Hematopoietic multipotent progenitor cell treated with erythropoietin and hydrocortisone succinate and interleukin-3 and kit ligand, for 15 days (in vitro differentiated cells): ENCODE data around the gene TPH2.

ENCODE experiments used
- DNase-seq: peaks from one replicate; pipeline ENCODE4 v3.0.0-alpha.2; 2015; ENCODE audit warnings: low spot score

TPH2 gene

DNA sequence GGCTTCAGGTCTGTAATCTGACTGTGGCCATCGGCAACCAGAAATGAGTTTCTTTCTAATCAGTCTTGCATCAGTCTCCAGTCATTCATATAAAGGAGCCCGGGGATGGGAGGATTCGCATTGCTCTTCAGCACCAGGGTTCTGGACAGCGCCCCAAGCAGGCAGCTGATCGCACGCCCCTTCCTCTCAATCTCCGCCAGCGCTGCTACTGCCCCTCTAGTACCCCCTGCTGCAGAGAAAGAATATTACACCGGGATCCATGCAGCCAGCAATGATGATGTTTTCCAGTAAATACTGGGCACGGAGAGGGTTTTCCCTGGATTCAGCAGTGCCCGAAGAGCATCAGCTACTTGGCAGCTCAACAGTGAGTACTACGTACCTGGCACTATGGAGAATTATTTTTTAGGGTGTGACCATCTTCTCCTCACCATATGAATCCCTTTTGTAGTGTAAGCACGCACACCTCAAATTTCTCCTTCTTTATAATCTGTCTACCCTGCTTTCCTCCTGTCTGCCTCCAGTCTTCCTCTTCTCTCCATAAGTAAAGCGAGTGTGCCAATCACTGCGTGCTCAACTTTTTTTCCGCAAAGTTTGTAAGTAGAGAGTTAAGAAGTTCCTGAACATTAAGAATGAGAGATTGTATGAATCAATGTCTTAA, at the start of gene TPH2:
Gene TPH2 (plus strand): TSS at position 118 of the 658 bp plus-strand sequence. CDS start 142 bp downstream, at position 260.
- DNase-seq = peak; percentile 14

DNA sequence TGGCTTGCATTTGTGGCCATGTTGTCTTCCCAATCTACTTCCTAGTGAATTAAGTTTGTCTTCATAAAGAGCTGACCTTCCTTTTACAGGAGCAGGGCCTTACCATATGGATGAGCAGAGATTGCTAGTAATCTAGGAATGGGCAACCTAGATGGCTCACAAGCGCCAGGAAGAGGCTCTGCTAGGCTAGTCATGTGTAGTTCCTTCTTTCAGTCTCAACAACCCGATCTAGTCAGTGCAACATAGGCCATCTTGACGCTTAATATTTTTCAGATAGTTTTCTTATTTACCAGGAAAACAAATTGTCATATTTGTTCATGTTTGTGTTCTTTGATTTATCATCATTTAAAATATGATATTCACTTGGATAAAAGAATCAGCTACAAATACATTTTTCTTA, 48.2 kb upstream of the TPH2 start:
- DNase-seq = no peak

DNA sequence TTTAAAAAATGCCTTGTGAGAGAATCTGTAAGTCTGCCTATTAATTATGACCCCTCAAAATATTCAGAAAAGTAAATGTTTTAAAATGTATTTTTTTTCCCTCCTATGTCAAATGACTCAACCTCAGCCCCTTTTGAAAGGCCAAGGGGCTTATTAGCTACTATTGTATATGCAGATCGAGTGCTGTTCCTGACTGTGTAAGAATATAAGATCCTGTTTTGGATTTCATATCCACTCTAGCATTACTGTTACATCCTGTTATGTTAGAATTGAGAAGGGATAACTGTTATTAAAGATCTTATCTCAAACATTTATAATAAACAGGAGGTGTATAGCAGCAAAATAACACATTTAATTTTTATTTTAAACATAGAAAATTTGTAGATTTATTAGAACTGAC, 46.6 kb upstream of the TPH2 start:
- DNase-seq = no peak

DNA sequence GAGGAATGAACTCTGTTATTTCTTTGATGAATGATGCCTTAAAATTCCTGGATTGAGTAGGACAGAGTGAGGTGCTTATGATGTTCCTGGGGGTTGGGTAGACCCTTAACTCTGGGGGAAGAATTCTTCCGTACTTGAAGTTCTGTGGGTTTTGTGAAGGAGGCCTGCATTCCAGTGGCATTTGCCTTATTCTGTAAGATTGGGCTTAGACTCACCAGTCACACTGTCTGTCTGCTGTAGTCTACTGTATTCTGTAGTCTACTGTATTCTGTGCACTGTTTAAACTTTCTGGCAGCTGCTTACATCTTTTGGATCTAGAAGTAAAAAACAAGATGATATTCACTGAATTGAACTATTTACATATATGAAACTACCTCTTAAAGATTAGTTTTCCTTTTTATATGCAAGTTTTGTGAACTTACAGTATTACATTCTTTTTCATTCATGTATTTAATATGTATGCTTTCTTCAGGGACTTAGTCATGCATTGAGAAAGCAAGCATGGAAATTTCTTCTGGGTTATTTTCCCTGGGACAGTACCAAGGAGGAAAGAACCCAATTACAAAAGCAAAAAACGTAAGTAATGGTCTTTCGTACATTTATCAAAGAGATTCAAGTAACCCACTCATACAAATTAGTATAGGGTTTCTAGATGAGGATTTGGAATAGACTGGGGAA, 42.3 kb upstream of the TPH2 start:
- DNase-seq = no peak

DNA sequence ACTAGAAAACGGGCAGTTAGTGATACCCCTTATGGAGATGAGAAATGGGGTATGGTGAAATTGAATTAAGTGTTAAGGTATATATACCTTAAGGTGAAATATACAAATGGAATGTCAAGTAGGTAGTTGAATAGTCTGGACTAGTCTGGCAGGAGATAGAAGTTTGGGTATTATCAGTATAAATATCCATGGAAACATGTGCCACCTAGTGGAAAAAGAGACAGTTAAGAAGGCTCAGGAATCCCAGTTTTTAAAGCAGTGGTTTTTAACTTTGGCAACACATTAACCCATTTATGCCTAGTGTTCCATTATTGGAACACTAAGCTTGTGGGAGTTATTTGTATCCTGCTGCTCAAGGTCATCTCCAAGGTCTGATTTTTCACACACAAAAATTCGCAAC, 38.6 kb upstream of the TPH2 start:
- peak; percentile 12 for DNase-seq

DNA sequence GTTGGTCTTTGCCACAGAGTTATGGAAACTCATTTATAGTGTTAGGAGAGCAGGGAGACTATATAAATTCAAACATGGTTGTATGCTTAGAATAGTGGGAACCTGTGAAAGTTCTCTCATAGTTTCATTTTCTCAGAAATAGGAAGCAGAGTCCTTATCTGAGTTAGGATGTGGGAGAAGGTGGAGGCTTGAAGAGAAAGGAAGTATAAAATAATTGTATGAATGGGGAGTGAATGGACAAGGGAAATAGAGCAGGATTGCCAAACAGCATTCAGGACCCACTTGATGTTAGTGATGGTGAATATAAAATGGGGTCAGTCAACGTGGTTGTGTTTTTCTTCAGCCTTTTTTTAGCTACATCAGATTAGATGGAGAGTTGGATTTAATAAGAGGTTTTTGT, 34.0 kb upstream of the TPH2 start:
- no peak for DNase-seq

DNA sequence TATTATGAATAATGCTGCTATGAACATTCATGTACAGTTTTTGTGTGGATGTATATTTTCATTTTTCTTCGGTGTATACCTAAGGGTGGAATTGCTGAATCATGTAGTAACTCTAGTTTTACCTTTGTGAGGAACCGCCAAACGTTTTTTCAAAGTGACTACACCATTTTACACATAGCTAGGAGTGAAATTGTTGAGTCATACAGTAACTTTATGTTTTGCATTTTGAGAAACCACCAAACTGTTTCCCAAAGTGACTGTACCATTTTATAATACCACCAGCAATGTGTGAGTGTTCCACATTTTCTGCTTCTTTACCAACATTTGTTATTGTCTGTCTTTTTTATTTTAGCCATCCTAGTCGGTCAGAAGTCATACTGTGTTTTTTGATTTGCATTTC, 3.1 kb upstream of the TPH2 start:
- DNase-seq = no peak

DNA sequence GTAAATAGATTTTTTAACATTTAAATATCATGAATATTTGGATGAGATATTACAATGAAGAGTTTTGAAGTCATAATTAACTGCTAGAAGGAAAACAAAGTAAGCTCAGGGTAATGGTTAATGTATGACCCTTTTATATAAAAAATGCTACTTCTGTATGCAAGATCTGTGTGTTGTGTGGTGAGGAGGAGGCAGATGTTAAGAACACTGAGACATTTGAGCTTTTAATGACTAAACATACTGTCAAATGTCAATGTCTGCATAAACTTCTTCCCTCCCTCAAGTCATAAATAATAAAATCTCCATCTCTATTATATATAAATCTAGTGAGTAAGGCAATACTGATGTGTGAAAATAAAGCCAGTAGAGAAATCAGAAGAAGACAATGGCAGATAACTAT, 1.4 kb downstream of the TPH2 start:
- no peak for DNase-seq

DNA sequence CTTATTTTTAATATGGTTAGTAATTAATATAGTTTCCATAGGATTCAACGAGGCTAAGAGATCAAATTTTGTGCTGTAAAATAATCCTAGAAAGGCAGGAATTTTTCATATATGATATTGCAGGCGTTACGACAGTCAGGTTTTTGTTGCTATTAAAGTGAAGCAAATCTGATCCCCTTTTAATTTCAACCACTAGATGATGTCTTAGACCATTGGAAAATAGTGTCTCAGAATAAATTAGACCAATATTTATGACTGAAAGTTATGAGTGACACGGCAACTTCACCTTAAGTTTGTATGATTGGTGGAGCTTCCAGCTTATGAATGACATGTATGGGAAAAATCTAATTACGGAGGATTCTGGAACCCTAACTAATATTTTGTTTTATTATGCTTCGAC, 2.5 kb downstream of the TPH2 start:
- DNase-seq = no peak

DNA sequence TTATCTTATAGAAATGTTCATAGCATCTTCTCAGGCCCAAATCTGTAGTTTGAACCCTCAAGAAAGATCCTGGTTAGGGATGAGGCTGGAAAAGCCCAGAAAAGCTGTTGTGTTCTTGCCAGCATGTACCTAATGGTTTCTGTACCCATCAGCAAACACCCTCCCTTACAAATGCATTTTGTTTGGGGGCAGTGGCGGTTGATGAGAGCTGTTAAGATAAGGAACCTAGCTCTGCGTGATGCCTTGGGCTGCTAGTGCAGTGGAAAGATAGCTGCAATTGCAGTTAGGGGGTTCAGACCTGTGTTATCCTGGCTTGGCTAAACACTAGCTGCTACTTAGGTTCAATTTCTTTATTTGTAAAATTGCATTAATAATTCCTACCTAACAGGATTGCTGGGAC, 3.6 kb downstream of the TPH2 start:
- no peak for DNase-seq

DNA sequence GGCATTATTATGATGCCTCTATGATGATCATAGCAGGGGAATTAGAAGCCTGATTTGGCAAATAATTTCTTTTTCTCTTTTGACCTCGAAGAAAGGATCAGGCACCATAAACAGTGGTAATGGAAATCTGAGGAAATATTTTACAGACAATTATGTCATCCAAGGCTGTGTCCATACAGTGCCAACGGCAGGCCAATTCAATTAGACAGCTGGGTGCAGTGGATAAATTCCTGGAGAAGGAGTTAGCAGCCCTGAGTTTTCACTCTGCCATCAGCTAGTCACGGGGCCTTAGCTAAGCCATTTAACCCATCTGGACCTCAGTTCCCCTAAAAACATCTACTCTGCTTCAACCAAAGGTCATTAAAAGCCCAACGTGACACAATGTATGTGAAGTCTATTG, 4.1 kb downstream of the TPH2 start:
- DNase-seq = no peak

DNA sequence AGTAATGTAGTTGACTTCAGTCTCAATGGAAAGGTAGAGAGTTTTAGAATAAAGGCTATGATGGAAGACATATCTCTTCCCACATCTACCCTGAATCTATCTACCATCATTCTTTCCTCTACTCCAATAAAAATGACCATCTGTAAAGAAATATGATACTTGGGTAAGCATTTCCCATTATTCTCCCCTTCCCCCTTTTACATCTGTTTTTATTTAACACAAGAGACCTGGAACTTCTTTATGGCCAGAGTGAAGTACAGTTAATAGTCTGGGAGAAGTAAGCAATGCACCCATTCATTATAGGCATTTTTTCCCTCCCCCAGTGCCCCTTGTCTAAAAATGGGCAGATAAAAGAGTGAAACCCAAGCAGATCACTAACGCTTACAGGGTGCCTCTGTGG, 6.5 kb downstream of the TPH2 start:
- DNase-seq = no peak

DNA sequence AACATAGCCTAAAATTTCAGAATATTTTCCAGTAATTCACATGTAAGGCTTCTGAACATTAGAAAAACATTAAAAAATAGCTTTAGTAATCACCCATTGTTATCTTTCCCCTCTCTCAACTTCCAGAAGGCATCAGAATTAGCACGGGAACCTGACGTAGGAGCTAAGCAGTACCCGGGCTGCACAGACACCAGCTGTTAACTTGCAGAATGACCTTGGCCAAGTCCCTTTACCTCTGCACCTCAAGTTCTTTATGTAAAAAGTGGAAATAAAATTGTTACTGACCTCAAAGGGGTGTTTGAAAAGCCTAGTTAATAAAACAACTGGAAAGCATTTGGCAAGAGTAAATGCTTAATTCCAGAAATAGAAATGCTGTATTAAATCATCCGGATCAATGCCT, 7.2 kb downstream of the TPH2 start:
- DNase-seq = no peak

DNA sequence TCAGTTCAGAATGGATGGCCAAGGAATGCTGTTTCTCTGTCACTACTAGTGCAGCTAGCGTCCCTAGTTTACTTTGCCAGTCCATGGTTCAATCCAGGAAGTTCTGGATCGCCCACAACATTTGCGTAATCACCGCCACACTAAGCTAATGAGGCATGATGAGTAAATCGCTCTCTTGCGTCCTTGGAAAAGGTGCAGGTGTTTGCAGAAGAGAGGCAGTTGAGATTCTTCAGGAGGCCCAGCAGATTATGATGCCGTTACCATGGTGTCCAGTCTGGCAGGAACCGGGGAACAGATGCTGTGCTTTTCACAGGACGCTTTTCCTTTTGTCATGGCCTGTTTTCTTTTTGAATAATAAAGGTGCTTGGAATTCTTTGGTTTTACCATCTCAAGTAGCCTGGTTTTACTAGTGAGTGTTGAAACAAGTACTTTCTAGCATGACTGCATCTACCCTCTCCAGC, 9.0 kb downstream of the TPH2 start:
- no peak for DNase-seq

DNA sequence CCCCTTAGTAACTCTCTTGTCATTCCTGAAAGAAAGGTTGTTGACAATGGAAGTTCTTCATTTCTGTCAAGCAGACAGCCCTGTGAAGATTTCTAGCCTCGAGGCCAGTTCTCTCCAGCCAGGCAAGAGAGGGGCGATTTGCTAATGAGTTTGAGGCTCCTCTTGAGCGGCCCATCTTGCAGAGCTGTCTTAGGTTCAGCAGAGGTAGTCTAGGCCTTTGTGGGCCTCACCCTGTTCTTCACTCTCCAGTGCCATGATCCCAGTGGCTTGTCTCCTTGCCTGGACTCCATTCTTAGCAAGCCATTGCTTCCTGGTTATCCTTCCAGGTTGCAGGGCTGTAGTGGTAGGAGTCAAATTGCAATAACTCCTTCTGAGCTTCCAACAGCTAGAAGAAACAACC, 9.7 kb downstream of the TPH2 start:
- DNase-seq = no peak

DNA sequence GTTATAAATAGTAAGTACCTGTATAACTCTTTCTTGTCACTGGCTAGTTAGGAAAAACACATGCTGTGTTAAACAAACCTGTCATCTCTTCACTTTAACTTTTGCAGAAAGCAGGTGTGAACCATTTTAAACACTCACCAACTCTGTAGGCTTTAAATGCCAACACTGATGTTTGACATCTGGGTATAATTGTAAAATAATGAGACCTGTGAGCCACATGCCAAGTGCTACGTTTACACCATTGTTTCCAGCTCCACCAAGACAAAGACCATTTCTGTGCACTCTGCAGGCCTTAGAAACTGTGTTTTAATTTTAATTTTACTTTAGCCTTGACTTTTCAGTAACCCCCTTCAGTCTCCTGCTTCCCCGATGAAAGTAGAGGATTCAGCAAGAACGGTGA, 11.0 kb downstream of the TPH2 start:
- DNase-seq = no peak

DNA sequence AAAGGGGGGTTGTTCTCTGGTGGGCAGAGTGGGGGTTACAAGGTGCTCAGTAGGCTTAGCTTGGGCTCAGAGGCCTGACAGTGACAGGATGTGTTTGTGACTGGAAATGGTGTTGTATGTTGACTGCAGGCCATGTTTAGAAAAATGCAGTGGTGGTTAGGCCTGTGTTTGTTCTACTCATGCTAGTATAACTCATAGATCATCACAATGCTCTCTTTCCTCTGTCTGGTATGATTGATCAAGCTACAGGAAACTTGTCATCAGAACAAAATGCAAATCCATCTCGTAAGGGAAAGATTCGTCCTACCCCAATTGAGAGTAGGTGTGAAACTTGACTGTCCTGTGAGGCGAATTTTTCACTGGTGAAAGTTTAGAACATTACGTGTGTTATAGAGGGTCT, 11.8 kb downstream of the TPH2 start:
- no peak for DNase-seq

DNA sequence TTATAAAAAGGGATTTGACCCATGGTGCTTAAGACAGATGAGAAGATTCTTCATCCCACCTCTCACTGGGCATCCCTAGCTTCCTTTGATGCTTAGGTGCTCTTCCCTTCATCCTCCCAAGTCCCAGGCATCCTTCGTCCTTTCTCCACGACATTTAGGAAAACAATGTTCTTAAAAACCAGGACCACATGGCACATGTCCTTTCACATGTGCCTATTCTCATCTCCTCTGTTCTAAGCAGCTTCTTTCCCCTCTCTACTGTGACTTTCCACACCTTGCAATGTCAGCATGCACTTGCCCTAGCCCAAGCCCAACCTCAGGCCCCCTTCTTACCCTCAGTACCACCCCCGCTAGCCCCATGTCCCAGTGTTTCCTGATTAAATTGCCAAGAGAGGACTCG, 12.2 kb downstream of the TPH2 start:
- DNase-seq = no peak

DNA sequence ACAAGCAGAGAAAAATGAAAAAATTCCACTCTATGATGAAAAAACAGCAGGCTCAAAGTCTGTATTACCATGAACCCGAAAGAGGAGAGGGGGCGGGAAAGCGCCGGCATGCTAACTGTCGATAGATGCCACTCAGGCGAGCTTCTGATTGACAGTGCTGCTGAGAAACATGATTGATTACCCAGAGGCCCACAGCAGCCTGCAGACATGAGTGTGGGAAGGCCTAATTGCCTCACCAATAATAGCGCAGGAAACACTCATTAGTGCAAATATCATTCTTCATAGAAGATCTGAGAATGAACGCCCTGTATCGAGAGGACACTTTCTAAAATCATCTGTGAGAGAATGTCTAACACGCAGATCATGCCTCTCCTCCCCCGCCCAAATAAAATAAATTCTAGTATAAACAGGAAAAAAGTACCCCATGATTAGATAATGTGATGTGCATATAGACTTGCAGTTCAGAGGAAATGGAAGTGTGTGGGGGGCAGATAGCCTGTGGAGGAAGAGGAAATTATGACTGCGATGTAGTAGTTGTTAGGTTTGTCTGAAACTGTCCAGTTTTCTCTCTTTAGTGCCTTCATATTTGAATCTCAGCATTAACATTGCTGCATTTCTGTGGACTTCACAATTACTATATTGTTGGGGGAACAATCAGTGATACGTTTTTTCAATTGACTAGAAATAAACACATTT, 15.6 kb downstream of the TPH2 start:
- DNase-seq = no peak

DNA sequence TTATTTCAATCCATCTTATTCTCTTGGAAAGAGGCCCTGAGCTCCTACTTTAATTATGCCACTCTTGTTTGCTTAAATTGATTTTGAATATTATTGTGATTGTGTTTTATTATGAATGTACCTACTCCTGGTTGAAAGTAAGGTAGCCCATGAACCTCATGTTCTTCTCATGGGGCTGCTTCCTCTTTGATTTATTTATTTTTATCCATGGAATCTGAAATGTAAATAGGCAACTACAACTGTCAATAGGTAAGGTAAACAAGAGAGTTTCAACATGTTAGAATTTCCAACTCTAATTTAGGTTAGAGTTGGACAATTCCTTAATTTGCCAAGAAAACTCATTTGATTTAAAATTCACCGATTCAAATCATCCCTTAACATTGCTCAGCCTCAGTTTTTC, 16.2 kb downstream of the TPH2 start:
- no peak for DNase-seq

DNA sequence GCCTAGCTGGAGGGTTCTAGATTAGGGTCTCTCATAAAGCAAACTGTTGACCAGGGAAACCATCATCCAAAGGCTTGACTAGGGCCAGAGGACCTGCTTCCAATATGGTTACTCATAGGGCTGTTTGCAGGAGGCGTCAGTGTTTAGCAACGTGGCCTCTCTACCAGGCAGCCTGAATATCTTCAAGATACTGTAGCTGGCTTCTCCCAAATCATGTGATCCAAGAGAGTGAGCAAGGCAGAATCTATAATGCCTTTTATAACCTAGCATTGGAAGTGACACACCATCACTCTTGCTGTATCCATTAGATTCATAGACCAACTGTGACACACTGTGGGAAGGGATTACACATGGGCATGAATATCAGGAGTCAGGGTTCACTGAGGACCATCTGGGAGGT, 17.3 kb downstream of the TPH2 start:
- DNase-seq = no peak

DNA sequence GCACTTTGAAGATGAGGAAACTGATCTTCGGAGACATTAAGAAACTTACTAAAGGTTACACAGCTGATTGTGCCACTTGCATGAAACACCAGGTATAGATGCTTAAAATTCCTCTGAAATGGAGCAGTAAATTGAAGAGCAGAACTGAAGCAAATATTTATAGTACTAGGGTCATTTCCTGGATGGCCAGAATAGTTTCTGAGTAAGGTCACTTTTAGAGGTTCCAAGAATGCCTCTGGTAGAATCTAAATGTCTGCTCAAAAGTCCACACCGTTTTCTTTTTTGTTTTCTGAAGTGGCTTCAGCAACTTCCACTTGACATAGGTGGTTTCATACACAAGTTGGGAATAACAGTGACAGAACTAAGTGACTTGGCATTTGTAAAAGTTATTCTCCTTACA, 19.4 kb downstream of the TPH2 start:
- DNase-seq = no peak

DNA sequence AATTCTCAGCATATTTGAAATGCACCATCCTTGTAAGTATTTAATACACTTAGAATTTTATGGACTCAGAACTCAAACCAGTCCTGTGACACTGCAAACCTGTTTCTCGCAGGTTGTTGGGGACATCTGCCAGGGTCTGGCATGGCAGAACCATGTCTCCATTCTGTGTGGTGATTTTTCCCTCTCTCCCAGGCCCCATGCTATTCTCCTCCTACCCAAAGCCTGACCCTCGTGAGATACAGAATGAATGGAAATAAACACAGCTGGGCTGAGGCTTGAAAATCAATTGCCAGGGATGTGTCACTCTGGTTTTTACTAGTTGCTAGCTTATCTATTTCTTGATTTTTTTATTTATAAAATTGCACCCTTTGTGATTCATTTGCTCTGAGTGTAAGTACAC, 19.8 kb downstream of the TPH2 start:
- DNase-seq = no peak
